HG02642 (cell line): ENCODE results near the gene KCNG2.

ENCODE experiments used
- ATAC-seq: cut with Tn5 transposase; IDR thresholded peaks from one replicate; pipeline ENCODE4 v1.9.1; 2021; ENCODE audit warnings: mild to moderate bottlenecking; ENCODE audit not compliant: unreplicated experiment, poor library complexity

Gene KCNG2

GRCh38 chr18:79816981-79817606, 19.4 kb downstream of the KCNG2 start:
- ATAC-seq, result no peak

GRCh38 chr18:79817607-79817998, 19.9 kb downstream of the KCNG2 start:
- ATAC-seq, result no peak

GRCh38 chr18:79818036-79818435, 20.3 kb downstream of the KCNG2 start:
- no peak for ATAC-seq

GRCh38 chr18:79818631-79819030, 20.9 kb downstream of the KCNG2 start:
- ATAC-seq, result no peak

- ATAC-seq, result no peak
Measured at GRCh38 chr18:79819064-79819967, 21.6 kb downstream of the KCNG2 start.

- peak; percentile 81 for ATAC-seq
Measured at GRCh38 chr18:79819968-79820351, 22.2 kb downstream of the KCNG2 start.

GRCh38 chr18:79823120-79823519, 25.4 kb downstream of the KCNG2 start:
- no peak for ATAC-seq

GRCh38 chr18:79825913-79826312, 28.2 kb downstream of the KCNG2 start:
- ATAC-seq, result no peak

GRCh38 chr18:79826966-79827365, 29.2 kb downstream of the KCNG2 start:
- no peak for ATAC-seq

GRCh38 chr18:79828258-79828657, 30.5 kb downstream of the KCNG2 start:
- no peak for ATAC-seq

- ATAC-seq, result no peak
Measured at GRCh38 chr18:79829136-79829854, 31.6 kb downstream of the KCNG2 start.

GRCh38 chr18:79832169-79832568, 34.4 kb downstream of the KCNG2 start:
- no peak for ATAC-seq

- ATAC-seq, result no peak
Measured at GRCh38 chr18:79834834-79835233, 37.1 kb downstream of the KCNG2 start.

- no peak for ATAC-seq
Measured at GRCh38 chr18:79841936-79842335, 44.2 kb downstream of the KCNG2 start.

GRCh38 chr18:79844999-79845563, 47.3 kb downstream of the KCNG2 start:
- no peak for ATAC-seq

GRCh38 chr18:79846936-79847557, 49.3 kb downstream of the KCNG2 start:
- no peak for ATAC-seq

- ATAC-seq, result no peak
Measured at GRCh38 chr18:79847606-79848293, 50.0 kb downstream of the KCNG2 start.

GRCh38 chr18:79848294-79848578, 50.5 kb downstream of the KCNG2 start:
- no peak for ATAC-seq

- no peak for ATAC-seq
Measured at GRCh38 chr18:79848579-79849327, 51.0 kb downstream of the KCNG2 start.
